Fibroblast of lung (primary cell): Measurements from ENCODE around the gene LTF. TPM values are rescaled to one million over a fixed set of nuclear protein-coding genes. Genes with fewer than 3 reads are reported as not detected.

ENCODE experiments used
- DNase-seq, 2 donors: peaks; one replicate each; pipeline versions ENCODE4 v3.0.0 to v3.0.0-alpha.2; 2010; ENCODE audit warnings: low read depth in 2 of 2
- H2AFZ ChIP-seq: 2 replicates; pipeline ENCODE4 v1.5.1; 2012; ENCODE audit warnings: low read length, control low read depth, inconsistent platforms
- H3K27ac ChIP-seq: 2 replicates; pipeline ENCODE4 v1.5.1; 2011; ENCODE audit warnings: low read length, control low read depth; ENCODE audit not compliant: insufficient read depth
- H3K27me3 ChIP-seq: 2 replicates; pipeline ENCODE4 v1.5.1; 2011; ENCODE audit warnings: mild to moderate bottlenecking, low read length; ENCODE audit not compliant: control insufficient read depth, insufficient read depth
- H3K36me3 ChIP-seq: 2 replicates; pipeline ENCODE4 v1.5.1; 2011; ENCODE audit warnings: low read length; ENCODE audit not compliant: control insufficient read depth, insufficient read depth
- H3K4me1 ChIP-seq: 2 replicates; pipeline ENCODE4 v1.5.1; 2011; ENCODE audit warnings: low read length; ENCODE audit not compliant: control insufficient read depth, insufficient read depth; ENCODE audit errors: extremely low read depth
- H3K4me2 ChIP-seq: 2 replicates; pipeline ENCODE4 v1.5.1; 2011; ENCODE audit warnings: low read length, control low read depth; ENCODE audit not compliant: insufficient read depth; ENCODE audit errors: extremely low read depth
- H3K4me3 ChIP-seq, 4 experiments: fragments of 200-600 bp in 1 of 4; sonication (generic) in 1 of 4; replicated peaks in 1 of 4; 2 replicates each; pipeline ENCODE4 v1.5.1; 2011 to 2016; ENCODE audit warnings: low read length in 4 of 4, low read depth in 3 of 4, mild to moderate bottlenecking in 3 of 4, control low read depth in 2 of 4, inconsistent platforms in 1 of 4, mixed read lengths in 1 of 4; ENCODE audit not compliant: insufficient read depth in 1 of 4; ENCODE audit errors: control extremely low read depth in 1 of 4
- H3K79me2 ChIP-seq: 2 replicates; pipeline ENCODE4 v1.5.1; 2012; ENCODE audit warnings: mild to moderate bottlenecking, low read length, inconsistent platforms; ENCODE audit not compliant: control insufficient read depth, insufficient read depth
- H3K9ac ChIP-seq: 2 replicates; pipeline ENCODE4 v1.5.1; 2011; ENCODE audit warnings: mild to moderate bottlenecking, low read length, control low read depth; ENCODE audit not compliant: insufficient read depth
- H3K9me3 ChIP-seq: 2 replicates; pipeline ENCODE4 v1.5.1; 2012; ENCODE audit warnings: low read depth, low read length; ENCODE audit not compliant: control insufficient read depth, insufficient read depth
- H4K20me1 ChIP-seq: 2 replicates; pipeline ENCODE4 v1.5.1; 2011; ENCODE audit warnings: low read length; ENCODE audit not compliant: control insufficient read depth, insufficient read depth; ENCODE audit errors: extremely low read depth
- CTCF ChIP-seq, 2 donors: IDR thresholded peaks in 1 of 2; conservative IDR thresholded peaks in 1 of 2; 1 replicate in 1 of 2; 2 replicates in 1 of 2; pipeline ENCODE4 v1.5.1; 2011 to 2012; ENCODE audit warnings: low read length in 2 of 2, control low read depth in 1 of 2, inconsistent platforms in 1 of 2, low read depth in 1 of 2, mild to moderate bottlenecking in 1 of 2
- EZH2 ChIP-seq: IDR thresholded peaks from 2 replicates; pipeline ENCODE4 v1.5.1; 2012; ENCODE audit warnings: low read length, control low read depth, mild to moderate bottlenecking; ENCODE audit errors: missing control alignments
- polyA minus RNA-seq: library from RNA; depleted of rRNA, polyadenylated mRNA; stranded (reverse); fragments of >200 nt; gene quantifications from 2 replicates; pipeline ENCODE4 v1.2.3, GENCODE V29; 2011; ENCODE audit warnings: low replicate concordance
- polyA plus RNA-seq, 2 donors: library from polyadenylated mRNA; depleted of rRNA in 1 of 2; stranded (reverse) in 1 of 2; unstranded in 1 of 2; fragments of >200 nt; gene quantifications; 2 replicates each; pipeline ENCODE4 v1.2.1, GENCODE V29; 2011 to 2012; ENCODE audit warnings: missing spikeins in 1 of 2
- total RNA-seq: library from RNA; depleted of rRNA; stranded (reverse); fragments of >200 nt; gene quantifications from 2 replicates; pipeline ENCODE4 v1.2.1, GENCODE V29; 2014

Gene LTF
- not detected in 2 replicates for total RNA-seq
- not detected in 2 replicates for polyA plus RNA-seq
- polyA plus RNA-seq (2012), result 0.17 TPM in 1 of 2 replicates, not detected in the other
- polyA minus RNA-seq, result not detected in 2 replicates

- Histone ChIP-seq H3K4me1 (no peaks in the 10 kb centered on the region), H3K9me3 (no peaks in the 10 kb centered on the region), H3K27ac (no peak within 1 kb of the TSS), H2AFZ (no peak within 1 kb of the TSS), H3K4me3 (no peak within 1 kb of the TSS), H4K20me1 (no peaks in the 10 kb centered on the region), H3K79me2 (no peaks in the 10 kb centered on the region), H3K27me3 (peaks cover 24% of the 10 kb centered on the region), H3K4me2 (no peak within 1 kb of the TSS), H3K9ac (no peak within 1 kb of the TSS), H3K36me3 (no peaks in the 10 kb centered on the region)
- TF ChIP-seq CTCF (conservative IDR thresholded peaks at IDR 0.05 in 1 of 2, IDR thresholded peaks at IDR 0.05 in 1 of 2; ENCODE audit: low read depth in 1 of 2, low read length in 2 of 2), result no peak
- peak; percentile 54 for TF ChIP-seq EZH2
- DNase-seq, result no peak
Observed at GRCh38 chr3:46464326-46465195, at the start of gene LTF. Gene LTF, minus strand, starts transcription at chr3:46464905. Its CDS starts 38 bp downstream, at chr3:46464867.

- no peak overlapping the region for H3K9ac ChIP-seq
- no peak for TF ChIP-seq CTCF (conservative IDR thresholded peaks at IDR 0.05 in 1 of 2, IDR thresholded peaks at IDR 0.05 in 1 of 2; ENCODE audit: low read depth in 1 of 2, low read length in 2 of 2)
- no peak for TF ChIP-seq EZH2
- no peaks in the 10 kb centered on the region for H3K36me3 ChIP-seq
- no peak overlapping the region for H3K4me3 ChIP-seq
- no peak overlapping the region for H2AFZ ChIP-seq
- no peaks in the 10 kb centered on the region for H3K9me3 ChIP-seq
- no peaks in the 10 kb centered on the region for H3K79me2 ChIP-seq
- H3K4me1 ChIP-seq, result no peaks in the 10 kb centered on the region
- no peak for DNase-seq
- H4K20me1 ChIP-seq, result no peaks in the 10 kb centered on the region
- H3K27me3 ChIP-seq, result no peaks in the 10 kb centered on the region
- no peak overlapping the region for H3K27ac ChIP-seq
- no peak overlapping the region for H3K4me2 ChIP-seq
Observed at GRCh38 chr3:46512191-46512749, 47.6 kb upstream of the LTF start.

- no peak overlapping the region for H2AFZ ChIP-seq
- TF ChIP-seq EZH2, result no peak
- no peak for TF ChIP-seq CTCF (conservative IDR thresholded peaks at IDR 0.05 in 1 of 2, IDR thresholded peaks at IDR 0.05 in 1 of 2; ENCODE audit: low read depth in 1 of 2, low read length in 2 of 2)
- H4K20me1 ChIP-seq, result no peaks in the 10 kb centered on the region
- no peaks in the 10 kb centered on the region for H3K79me2 ChIP-seq
- H3K9ac ChIP-seq, result no peak overlapping the region
- no peak overlapping the region for H3K27ac ChIP-seq
- H3K4me2 ChIP-seq, result no peak overlapping the region
- no peak for DNase-seq
- no peaks in the 10 kb centered on the region for H3K36me3 ChIP-seq
- no peak overlapping the region for H3K4me3 ChIP-seq
- H3K9me3 ChIP-seq, result no peaks in the 10 kb centered on the region
- H3K4me1 ChIP-seq, result no peaks in the 10 kb centered on the region
- no peaks in the 10 kb centered on the region for H3K27me3 ChIP-seq
Observed at GRCh38 chr3:46509661-46510187, 45.0 kb upstream of the LTF start.
